ENCODE measurements around the gene GPR37L1.

DNA sequence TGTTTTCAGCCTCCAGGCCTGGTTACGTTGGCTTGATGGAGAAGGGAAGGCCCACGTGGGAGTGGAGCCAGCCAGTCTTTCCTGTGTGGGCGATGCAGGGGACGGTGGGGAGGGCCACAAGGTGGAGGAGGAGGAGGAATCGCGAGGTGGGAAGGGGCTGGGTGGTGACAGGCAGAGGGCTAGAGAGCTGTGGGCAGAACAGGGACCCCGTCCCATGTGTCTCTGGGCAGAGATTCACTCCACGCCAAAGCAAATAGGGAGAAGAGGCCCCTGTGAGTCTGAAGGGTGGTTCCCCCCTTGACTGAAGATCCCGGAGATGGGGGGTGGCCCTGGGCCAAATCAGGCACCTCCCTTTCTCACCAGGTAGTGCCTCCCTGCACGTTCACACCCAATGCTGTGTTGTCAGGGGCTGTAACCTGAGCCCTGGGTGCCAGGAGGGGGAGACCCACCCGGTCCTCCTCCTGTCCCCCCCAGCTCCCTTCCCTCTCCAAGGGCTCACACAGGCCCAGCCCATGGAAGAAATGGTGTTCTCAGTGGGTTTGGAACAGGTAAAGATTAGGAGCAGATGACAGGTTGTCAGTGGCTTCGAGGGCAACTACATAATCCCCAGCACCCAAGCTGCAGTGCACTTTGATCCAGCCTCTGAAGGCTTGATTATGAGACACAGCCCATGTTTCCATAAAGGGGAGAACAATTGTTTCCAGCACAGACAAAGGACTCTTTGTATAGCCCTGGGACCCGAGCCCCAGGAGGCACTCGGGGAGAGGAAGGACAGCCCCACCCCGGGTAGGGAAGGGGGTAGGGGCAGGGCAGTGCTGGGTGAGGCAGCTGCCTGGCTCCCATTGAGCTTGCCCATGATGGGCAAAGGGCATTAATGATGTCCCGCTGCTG lies 37.7 kb upstream of the GPR37L1 start:
- TF ChIP-seq, protein P1, sequence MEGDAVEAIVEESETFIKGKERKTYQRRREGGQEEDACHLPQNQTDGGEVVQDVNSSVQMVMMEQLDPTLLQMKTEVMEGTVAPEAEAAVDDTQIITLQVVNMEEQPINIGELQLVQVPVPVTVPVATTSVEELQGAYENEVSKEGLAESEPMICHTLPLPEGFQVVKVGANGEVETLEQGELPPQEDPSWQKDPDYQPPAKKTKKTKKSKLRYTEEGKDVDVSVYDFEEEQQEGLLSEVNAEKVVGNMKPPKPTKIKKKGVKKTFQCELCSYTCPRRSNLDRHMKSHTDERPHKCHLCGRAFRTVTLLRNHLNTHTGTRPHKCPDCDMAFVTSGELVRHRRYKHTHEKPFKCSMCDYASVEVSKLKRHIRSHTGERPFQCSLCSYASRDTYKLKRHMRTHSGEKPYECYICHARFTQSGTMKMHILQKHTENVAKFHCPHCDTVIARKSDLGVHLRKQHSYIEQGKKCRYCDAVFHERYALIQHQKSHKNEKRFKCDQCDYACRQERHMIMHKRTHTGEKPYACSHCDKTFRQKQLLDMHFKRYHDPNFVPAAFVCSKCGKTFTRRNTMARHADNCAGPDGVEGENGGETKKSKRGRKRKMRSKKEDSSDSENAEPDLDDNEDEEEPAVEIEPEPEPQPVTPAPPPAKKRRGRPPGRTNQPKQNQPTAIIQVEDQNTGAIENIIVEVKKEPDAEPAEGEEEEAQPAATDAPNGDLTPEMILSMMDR (conservative IDR thresholded peaks at IDR 0.05; ENCODE audit: low read length) = no peak
- TF ChIP-seq EZH2phosphoT487 (IDR thresholded peaks at IDR 0.05; ENCODE audit: borderline replicate concordance) = no peak
